Nucleus accumbens (tissue), 56 donors: Measurements from ENCODE around the gene BRI3.

ENCODE experiments used
- DNase-seq, 56 donors: peaks; one replicate each; lab custom pipeline; 2025; lab: John Stamatoyannopoulos, UW

The BRI3 gene

GRCh38 chr7:98280791-98281756, at the start of gene BRI3:
TSS of gene BRI3 (plus strand) at chr7:98281686. CDS start at chr7:98281796, 110 bp downstream.
- DNase-seq, result peak; percentile 18 to 93 (median 87)

GRCh38 chr7:98232263-98232585, 49.3 kb upstream of the BRI3 start:
- no peak for DNase-seq

- no peak for DNase-seq
Observed at GRCh38 chr7:98232799-98233198, 48.7 kb upstream of the BRI3 start.

- DNase-seq, result no peak
Observed at GRCh38 chr7:98233219-98234070, 48.0 kb upstream of the BRI3 start.

- no peak for DNase-seq
Observed at GRCh38 chr7:98234429-98235147, 46.9 kb upstream of the BRI3 start.

- DNase-seq, result no peak
Observed at GRCh38 chr7:98235901-98236300, 45.6 kb upstream of the BRI3 start.

GRCh38 chr7:98236355-98237185, 44.9 kb upstream of the BRI3 start:
- DNase-seq, result no peak

- DNase-seq, result no peak
Observed at GRCh38 chr7:98238076-98238475, 43.4 kb upstream of the BRI3 start.

- no peak for DNase-seq
Observed at GRCh38 chr7:98238976-98239375, 42.5 kb upstream of the BRI3 start.

- DNase-seq, result peak in 21 of 56 donors; percentile 1 to 65 (median 16)
Observed at GRCh38 chr7:98240961-98241673, 40.4 kb upstream of the BRI3 start.

GRCh38 chr7:98241674-98242241, 39.7 kb upstream of the BRI3 start:
- no peak for DNase-seq

- DNase-seq, result peak in 1 of 56 donors; percentile 16
Observed at GRCh38 chr7:98242342-98242741, 39.1 kb upstream of the BRI3 start.

- peak in 1 of 56 donors; percentile 15 for DNase-seq
Observed at GRCh38 chr7:98242934-98243333, 38.6 kb upstream of the BRI3 start.

- no peak for DNase-seq
Observed at GRCh38 chr7:98244871-98245270, 36.6 kb upstream of the BRI3 start.

- DNase-seq, result no peak
Observed at GRCh38 chr7:98248156-98248555, 33.3 kb upstream of the BRI3 start.

GRCh38 chr7:98249106-98249505, 32.4 kb upstream of the BRI3 start:
- DNase-seq, result no peak

- no peak for DNase-seq
Observed at GRCh38 chr7:98250789-98251188, 30.7 kb upstream of the BRI3 start.

- DNase-seq, result peak in 3 of 56 donors; percentile 6 to 40 (median 14)
Observed at GRCh38 chr7:98251231-98251600, 30.3 kb upstream of the BRI3 start.
